ENCODE data around the gene TMED10. TPM values are rescaled to one million over a fixed set of nuclear protein-coding genes. Genes with fewer than 3 reads are reported as not detected.

TMED10 gene
- total and polyA plus RNA-seq, 2 of the 13 experiments (the other 11 are each of a cell fraction or from before 2014, with no cell fraction given): 311 to 377 TPM

- no peak for TF ChIP-seq SNAPC4 (CRISPR knock-in tag; IDR thresholded peaks at IDR 0.05)
- TF ChIP-seq THYN1 (CRISPR knock-in tag; IDR thresholded peaks at IDR 0.05; ENCODE audit: borderline replicate concordance, low read depth): no peak
- no peak for TF ChIP-seq POGK (CRISPR knock-in tag; conservative IDR thresholded peaks at IDR 0.05)
- no peak for TF ChIP-seq TAF15 (IDR thresholded peaks at IDR 0.05; ENCODE audit: low read depth, low read length, poor library complexity, severe bottlenecking)
- TF ChIP-seq PREB (CRISPR knock-in tag; IDR thresholded peaks at IDR 0.05): no peak
- no peak for TF ChIP-seq ZNF317 (CRISPR knock-in tag; IDR thresholded peaks at IDR 0.05)
- no peak for TF ChIP-seq NR0B2 (CRISPR knock-in tag; IDR thresholded peaks at IDR 0.05)
- no peak for TF ChIP-seq SRSF9 (IDR thresholded peaks at IDR 0.05; ENCODE audit: borderline replicate concordance, insufficient read depth, low read depth, low read length, poor library complexity, severe bottlenecking)
- TF ChIP-seq ZNF333 (CRISPR knock-in tag; IDR thresholded peaks at IDR 0.05; ENCODE audit: borderline replicate concordance): no peak
- peak; percentile 87 for TF ChIP-seq TEAD3 (CRISPR knock-in tag; optimal IDR thresholded peaks at IDR 0.05; ENCODE audit: borderline replicate concordance)
- TF ChIP-seq ATF4 (CRISPR knock-in tag; IDR thresholded peaks at IDR 0.05): 0 out of 4 replicates have a peak, but pooled peaks of 1 of the 2 experiments have one; percentile 46
- TF ChIP-seq MLXIP (CRISPR knock-in tag; IDR thresholded peaks at IDR 0.05; ENCODE audit: borderline replicate concordance): no peak
- no peak for TF ChIP-seq E2F2 (CRISPR knock-in tag; IDR thresholded peaks at IDR 0.05; ENCODE audit: borderline replicate concordance)
These were observed 28.9 kb downstream of the TMED10 start (continued) for GRCh38 chr14:75147423-75148071.
